GM12892 (cell line): ENCODE data around the gene KCNN1.

Experiments
- POLR2A ChIP-seq: IDR thresholded peaks from 2 replicates; pipeline ENCODE4 v1.6.1; 2011; ENCODE audit warnings: low read depth, low read length, control low read depth
- POLR2AphosphoS5 ChIP-seq: IDR thresholded peaks from 2 replicates; pipeline ENCODE4 v1.6.1; 2011; ENCODE audit warnings: low read depth, low read length, control low read depth
- TAF1 ChIP-seq: IDR thresholded peaks from 2 replicates; pipeline ENCODE4 v1.6.1; 2011; ENCODE audit warnings: low read depth, mild to moderate bottlenecking, control low read depth, low read length, borderline replicate concordance

GRCh38 chr19:17949956-17950309 is 17.0 kb upstream of the KCNN1 start:
- TF ChIP-seq POLR2A = no peak
- TF ChIP-seq POLR2AphosphoS5 = no peak
- TF ChIP-seq TAF1 = no peak
